ENCODE measurements around the gene SYNGR2.
"Not testable (repeated sequence)": the region's sequence is repeated elsewhere in the genome, so short reads cannot be mapped to it uniquely, and the experiment has no call there.

SYNGR2 gene

DNA sequence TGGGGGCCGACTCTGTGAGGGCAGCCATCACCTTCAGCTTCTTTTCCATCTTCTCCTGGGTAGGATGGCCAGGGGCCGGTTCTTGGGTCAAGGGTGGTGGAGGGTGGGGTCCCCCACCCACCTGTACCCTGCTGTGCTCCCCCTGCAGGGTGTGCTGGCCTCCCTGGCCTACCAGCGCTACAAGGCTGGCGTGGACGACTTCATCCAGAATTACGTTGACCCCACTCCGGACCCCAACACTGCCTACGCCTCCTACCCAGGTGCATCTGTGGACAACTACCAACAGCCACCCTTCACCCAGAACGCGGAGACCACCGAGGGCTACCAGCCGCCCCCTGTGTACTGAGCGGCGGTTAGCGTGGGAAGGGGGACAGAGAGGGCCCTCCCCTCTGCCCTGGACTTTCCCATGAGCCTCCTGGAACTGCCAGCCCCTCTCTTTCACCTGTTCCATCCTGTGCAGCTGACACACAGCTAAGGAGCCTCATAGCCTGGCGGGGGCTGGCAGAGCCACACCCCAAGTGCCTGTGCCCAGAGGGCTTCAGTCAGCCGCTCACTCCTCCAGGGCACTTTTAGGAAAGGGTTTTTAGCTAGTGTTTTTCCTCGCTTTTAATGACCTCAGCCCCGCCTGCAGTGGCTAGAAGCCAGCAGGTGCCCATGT is 3.3 kb downstream of the SYNGR2 start:
- DNase-seq (ENCODE audit: low spot score), result not testable (repeated sequence)

DNA sequence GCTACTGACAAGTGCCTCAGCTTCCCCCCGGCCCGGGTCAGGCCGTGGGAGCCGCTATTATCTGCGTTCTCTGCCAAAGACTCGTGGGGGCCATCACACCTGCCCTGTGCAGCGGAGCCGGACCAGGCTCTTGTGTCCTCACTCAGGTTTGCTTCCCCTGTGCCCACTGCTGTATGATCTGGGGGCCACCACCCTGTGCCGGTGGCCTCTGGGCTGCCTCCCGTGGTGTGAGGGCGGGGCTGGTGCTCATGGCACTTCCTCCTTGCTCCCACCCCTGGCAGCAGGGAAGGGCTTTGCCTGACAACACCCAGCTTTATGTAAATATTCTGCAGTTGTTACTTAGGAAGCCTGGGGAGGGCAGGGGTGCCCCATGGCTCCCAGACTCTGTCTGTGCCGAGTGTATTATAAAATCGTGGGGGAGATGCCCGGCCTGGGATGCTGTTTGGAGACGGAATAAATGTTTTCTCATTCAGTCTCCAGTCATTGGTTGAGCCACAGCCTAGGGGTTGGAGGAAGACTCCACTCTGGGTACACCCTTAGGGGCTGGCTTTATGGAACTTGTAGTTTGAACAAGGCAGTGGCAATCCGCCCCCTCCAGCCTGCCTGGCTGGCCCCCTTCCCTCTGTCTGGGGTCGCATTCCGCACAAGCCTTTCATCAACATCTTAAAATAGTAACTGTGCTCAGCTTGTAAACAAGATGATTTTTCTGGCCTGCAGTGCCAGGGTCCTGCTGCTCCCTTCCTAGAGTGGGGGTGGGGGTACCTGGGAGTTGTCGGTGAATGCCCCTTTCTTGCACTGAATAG is 4.1 kb downstream of the SYNGR2 start:
- DNase-seq (ENCODE audit: low spot score), result no peak

DNA sequence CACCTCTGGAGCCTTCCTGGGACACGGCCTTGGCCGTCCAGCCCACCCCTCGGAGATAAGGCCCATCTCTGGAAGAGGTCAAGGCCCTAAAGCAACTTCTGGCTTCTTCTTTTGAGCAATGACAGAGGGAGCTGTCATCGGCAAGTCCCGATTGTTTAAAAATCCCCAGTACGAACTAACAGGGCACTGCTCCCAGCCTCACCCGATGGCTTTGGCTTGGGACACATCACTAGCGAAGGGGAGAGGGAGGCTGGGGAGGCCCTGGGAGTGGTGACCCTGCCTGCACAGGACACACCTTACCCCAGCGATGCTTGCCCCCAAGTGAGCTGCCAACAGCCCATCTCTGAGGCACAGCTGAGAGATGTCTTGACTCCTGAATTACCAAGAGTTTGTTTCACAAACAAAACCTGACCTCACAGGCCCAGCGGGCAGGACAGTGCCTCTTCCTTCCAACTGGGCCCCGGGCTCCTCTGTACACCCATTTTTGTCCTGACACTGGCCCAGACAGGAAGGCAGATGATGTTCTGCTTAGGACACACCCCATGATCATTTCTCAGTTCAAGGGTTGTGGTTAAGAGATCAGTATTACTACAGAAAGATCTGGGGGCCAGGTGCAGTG is 4.8 kb downstream of the SYNGR2 start:
- DNase-seq (ENCODE audit: low spot score), result no peak

DNA sequence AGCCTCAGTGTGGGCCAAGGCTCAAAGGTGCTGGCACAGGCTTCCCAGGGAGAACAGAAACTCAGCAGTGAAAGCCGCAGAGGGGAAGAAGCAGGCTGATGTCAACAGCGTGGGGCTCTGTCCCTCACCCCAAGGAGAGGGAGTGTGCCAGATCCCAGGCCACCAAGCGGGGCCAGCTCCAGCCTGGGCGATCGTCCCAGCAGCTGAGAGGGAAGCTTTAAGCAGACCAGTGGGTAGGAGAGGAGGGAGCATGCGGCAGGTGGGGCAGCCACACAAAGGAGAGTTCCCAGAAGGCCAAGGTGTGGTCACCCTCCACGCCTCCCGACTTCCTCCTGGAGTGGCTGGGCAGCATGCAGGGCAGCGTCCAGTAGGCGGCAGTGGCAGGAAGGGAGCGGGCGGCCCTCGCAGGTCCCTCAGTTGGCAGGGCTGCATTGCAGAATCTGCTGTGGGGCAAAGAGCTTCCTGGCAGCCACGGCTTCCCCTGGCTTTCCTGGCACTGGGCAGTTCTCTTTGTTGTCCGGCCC is 6.0 kb downstream of the SYNGR2 start:
- DNase-seq (ENCODE audit: low spot score), result no peak

DNA sequence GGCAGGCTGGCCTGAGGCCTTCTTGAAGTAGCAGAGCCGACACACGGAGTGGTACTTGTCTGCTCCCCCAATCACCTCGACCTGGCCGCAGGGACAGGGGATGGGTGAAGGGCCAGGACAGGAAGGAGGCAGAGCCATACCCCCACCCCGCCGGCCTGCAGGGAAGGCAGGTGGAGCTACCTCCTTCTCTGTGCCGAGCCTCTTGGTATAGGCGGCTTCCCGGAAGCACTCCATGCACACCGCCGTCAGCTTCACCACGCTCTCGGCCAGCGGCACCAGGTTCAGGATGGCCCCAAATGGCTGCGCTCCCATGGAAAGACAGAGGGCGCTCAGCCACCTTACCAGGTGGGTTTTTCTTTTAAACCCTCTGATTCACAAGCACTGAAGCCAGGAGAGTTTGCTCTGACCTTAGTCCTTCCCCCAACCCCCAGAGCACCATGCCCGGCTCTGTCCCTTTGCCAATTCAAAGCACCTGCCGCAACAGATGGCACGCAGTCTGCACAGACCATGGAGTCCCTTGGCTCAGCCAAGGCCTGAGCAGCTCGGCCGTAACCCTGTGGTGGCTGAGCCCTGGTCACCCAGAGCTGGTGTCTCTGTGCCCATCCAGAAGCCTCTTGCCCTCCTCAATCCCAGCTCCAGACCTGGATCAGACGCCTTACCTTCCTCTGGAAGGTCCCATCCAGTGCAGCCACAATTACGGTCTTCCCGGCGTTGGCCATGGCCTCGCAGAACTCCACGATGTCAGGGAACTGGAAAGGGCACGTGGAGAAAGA is 6.7 kb downstream of the SYNGR2 start:
- no peak for DNase-seq (ENCODE audit: low spot score)

DNA sequence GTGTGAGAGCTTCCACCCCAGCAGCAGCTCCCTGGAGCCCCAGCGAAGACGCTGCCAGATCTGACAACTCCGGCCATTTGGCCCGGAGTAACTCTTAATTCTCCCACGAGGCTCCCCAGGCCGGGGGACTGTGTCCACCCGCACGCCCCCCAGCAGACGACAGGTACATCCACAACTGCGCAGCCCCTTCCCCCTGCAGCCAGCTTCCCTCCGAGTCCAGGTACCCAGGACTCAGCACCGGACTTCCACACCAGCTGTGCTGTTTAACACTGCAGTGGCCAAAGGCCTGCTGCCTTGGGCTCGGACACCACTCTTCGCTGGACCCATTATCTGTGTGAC is 7.2 kb downstream of the SYNGR2 start:
- DNase-seq (ENCODE audit: low spot score), result no peak

DNA sequence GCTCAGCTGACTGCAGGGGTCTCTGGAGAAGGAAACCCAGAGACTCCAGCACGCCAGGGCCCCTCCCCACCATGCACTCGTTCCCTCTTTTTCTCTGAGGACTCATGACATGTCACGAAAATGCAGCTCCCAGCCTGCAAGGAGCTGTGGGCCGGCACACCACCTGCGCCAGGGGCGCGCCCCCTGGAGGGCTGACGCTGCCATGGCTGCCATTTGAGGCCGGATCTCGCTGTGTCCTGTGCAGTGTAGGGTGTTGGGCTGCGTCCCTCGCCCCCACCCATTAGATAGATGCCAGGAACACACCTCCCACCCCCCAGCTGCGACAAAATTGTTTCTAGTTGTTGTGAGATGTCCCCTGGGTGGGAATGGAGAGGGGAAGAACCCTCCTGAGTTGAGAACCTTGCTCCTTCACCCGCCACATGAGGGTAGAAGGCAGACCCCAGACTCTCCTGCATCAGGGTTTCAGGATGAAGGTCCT is 8.2 kb downstream of the SYNGR2 start:
- no peak for DNase-seq (ENCODE audit: low spot score)

DNA sequence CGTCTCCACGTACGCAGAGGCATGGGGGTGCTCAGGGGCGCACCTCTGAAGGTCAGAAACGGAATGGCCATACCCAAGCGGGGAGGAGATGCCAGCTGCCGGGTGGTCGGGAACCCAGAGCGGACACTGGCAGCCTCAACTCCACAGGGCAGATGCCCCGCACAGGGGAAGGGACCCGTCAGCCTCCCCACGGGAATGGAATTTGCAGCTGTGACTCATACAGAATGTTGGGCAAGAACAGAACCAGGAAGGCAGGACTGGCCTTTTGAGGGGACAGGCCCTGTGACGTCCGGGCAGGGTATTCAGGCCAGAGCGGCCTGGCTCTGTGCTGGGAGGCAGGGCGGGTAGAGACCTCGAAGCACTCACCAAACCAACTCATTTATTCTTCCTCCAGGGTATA is 11.0 kb downstream of the SYNGR2 start:
- no peak for DNase-seq (ENCODE audit: low spot score)

DNA sequence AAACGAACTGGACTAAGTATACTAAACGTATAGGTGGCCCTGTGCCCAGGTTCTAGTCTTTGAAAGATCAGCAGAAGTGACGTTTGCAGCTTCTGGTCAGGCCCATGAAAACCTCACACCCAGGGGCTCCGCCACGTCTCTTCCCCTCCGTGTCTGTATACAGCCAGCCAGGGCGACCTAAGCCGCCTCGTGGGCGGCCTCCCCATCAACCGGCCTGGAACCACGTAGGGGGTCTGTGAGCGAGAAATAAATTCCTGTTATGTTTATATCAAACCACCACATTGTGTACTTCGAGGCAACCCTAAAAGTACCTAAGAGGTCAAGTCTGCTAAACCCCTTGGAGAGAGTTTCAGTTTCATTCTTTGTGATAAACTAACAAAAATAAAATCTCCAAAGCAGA is 11.7 kb downstream of the SYNGR2 start:
- no peak for DNase-seq (ENCODE audit: low spot score)

DNA sequence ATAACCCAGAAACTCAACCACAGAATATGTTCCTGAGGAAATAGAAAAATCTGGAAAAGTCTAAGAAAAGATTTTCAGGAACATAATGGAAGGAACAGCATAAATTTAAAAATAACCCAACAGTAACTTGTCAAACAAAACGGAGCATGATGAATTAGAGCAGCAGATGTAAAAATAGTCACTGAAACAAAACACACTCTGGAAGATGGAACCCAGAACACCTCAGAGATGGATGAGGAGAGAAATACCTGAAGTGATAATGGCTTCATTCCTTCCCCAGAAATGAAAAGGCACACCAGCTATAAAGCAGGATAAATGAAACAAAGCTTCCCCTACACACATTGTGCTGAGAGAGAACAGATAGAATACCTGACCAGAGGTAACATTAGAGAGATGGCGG is 12.1 kb downstream of the SYNGR2 start:
- no peak for DNase-seq (ENCODE audit: low spot score)

DNA sequence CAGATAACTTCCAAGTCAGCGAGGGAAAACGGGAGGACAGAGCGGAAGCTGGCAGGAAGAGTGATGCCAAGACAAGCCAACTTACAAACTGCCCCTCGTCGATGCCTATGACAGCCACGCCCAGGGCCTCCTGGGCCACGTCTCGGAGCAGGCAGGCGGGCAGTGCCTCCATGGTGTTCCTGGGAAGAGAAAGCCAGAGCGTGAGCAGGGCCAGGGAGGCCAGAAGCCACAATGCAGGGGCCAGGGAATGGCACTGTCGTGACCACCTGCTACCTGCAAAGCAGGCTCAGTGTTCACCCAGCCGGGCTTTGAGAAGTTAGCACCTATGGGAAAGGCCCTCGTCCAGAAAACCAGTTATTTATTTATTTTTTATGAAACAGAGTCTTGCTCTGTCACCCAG is 14.1 kb downstream of the SYNGR2 start:
- no peak for DNase-seq (ENCODE audit: low spot score)

DNA sequence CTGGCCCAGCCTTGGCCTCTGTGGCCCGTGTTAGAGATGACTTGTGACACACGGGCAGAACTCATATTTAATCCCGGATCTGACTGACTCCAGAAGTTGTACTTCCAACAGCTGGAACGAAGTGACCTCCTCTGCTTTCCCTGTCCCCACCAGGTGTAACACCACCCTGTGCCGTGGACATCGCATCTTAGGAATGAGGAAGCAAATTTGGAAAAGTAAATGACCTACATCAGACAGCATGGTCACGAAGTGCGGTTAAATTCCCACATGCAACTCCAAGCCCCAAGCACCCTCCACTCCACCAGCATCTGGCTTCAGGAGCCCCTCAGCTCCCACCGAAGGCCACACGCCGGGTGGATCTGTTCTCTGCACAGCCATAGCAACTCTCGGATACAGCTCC is 15.5 kb downstream of the SYNGR2 start:
- no peak for DNase-seq (ENCODE audit: low spot score)

DNA sequence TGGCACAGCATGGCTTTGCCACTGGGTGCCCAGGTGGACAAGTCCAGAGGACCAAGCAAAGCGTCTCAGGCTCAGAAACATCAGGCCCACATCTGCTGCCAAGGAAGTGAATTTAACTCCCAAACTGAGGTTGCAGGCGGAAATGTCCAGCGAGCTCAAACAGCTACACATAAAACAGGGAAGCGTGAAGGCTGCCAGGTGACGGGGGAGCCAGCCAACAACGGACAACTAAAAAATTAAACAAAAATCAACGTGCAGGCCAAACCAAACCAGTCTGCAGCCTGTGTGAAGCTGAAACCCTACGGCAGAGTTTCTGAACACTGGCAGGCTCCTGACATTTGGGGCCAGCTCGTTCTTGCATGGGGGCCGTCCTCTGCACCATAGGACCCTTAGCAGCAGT is 16.0 kb downstream of the SYNGR2 start:
- no peak for DNase-seq (ENCODE audit: low spot score)

DNA sequence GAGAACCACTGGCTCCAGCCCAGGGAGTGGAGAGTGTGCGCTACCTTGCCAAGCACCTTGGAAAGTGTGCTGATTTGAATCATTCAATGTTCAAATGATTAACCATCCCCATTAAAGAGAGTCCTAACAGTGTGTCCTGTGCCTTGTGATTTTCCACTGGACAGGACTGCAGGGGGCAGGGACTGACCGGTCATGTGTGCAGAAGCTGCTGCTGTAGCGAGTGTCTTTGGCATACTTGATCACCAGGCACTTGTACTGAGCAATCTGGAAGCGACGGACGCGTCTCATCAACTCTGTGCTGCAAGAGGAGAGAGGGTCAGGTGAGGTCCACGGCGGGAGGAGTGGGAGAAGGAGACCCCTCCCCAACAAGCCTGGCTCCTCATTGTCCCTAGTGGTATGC is 16.5 kb downstream of the SYNGR2 start:
- DNase-seq (ENCODE audit: low spot score), result no peak

DNA sequence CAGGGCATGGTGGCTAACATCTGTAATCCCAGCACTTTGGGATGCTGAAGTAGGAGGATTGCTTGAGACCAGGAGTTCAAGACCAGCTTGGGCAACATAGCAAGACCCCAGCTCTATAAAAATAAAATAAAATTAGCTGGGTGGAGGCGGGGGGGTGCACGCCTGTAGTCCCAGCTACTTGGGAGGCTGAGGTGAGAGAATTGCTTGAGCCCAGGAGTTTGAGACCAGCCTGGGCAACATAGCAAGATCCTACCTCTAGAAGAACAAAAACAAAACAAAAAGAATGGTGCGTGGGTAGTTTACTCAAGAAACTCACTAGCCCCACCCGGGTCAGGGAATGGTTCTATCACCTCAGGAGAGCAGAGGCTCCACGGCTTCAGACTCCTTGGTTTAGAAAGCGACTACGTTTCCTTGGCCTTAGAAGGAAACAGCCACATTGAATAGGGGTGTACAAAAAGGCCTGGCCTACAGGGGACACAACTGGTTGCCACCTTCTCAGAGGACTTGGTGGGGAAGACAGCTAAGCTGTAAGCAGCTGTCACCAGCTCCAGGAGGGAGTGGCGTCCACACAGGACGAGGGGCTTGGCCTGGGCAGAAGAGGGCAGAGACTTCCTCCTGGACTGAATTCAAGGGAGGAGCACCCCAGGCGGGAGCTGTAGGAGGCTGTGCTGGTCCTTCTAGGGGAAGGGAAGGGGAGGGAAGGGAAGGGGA is 17.8 kb downstream of the SYNGR2 start:
- peak; percentile 56 for DNase-seq (ENCODE audit: low spot score)

DNA sequence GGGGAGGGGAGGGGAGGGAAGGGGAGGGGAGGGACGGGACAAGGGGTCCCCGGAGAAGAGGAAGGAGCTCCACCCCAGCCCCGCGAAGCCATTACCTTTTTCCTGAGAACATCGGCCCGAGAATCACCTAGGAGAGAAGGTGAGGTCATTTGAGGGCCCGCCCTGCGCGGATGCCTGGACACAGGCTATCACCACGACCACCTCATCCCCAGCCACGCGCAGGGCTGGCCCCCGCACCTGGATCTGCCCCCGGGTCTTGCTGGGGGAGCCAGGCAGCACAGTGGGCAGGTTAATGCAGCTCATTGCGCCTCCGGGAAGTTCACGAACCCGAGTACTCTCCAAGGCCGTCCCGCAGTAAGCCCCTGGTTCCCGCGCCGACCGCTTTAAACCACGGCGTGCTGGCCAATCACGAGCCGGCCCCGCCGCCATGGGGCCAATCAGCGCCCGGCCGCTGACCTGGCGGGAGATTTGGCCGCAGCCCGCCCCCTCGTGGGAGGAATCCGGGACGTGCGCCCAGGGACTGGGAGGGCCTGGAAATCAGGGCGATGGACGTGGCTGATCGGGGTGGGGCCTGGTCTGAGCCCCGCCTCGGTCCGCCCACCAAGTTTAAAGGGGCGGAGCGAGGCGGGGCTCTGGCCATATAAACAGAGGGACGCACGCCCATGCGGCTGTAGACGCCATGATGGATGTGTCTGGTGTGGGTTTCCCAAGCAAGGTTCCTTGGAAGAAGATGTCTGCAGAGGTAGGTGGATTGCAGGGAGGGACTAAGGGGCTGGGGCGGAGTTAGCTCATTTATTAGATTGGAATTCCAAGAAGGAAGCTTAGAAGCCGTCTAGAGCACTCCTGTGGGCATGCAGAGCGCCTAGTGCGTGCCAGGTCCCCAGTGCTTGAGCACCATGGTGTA is 18.6 kb downstream of the SYNGR2 start, which contains the start of the genes AFMID and TK1:
TSS of gene AFMID (plus strand) at position 671 of the 904 bp plus-strand sequence. CDS start at position 680, 9 bp downstream.
TSS of gene TK1 (minus strand) at position 361 of the 904 bp plus-strand sequence. CDS start at position 303, 58 bp downstream.
- DNase-seq (ENCODE audit: low spot score), result peak; percentile 99

DNA sequence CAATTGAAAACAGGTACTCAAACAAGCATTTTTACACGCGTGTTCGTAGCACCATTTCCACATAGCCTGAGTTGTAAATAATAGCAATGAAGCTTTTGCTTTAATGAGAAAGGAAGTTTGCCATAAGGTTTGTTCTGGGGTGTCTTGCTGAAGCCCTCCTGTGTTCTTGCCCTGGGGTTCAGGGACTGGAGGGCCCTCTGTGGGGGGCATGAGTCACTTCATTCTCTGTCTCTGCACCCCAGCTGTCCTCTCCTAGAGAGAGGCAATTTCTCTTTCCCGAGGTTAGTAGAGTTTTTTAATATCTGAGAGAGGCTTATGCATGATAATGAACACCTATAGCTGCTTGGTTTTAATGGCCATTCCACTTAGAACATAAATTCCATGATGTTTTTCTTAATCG is 28.3 kb downstream of the SYNGR2 start:
- DNase-seq (ENCODE audit: low spot score), result no peak

DNA sequence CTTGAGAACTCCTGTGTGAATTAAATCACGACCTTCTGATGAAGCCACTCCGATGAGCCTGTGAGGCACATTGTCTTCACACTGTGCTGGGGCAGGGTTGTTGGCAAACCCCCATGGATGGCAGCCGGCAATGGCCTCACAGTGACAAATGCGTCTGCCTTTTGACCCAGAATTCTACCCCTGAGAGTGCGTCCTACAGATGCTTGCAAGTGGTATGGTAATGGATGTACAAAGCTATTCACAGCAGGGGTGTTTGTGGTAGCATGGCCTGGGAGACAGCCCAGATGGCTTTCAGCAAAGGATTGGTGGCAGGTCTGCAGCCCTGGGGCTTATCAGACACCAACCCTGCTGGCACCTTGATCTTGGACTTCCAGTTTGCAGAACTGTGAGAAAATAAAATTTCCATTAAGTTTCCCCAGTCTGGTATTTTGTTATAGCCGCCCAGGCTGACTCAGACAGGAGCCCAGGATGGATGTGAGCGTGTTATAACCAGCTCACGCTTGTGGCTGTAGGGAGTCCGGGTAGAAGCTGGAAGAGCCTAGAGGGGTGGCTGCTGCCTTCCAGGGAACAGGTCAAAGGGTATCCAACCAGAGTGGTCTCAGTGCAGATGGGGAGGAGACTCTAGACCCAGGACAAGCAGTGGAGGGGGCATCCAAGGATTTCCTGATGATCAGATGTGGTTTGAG is 28.9 kb downstream of the SYNGR2 start:
- no peak for DNase-seq (ENCODE audit: low spot score)

DNA sequence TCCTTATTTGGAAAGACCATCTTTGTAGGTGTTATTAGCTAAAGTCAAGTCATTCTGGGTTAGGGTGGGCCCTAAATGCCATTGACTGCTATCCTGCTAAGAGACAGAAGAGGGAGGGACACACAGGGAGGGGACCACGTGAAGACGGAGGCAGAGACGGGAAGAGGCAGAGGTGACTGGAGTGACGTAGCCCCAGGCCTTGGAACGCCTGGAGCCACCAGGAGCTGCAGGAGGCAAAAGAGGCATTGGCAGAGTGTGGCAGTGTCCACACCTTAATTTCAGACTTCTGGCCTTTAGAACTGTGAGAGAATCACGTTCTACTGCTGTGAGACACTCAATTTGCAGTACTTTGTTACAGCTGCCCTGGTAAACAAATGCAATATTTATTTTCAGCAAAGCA is 32.1 kb downstream of the SYNGR2 start:
- no peak for DNase-seq (ENCODE audit: low spot score)

DNA sequence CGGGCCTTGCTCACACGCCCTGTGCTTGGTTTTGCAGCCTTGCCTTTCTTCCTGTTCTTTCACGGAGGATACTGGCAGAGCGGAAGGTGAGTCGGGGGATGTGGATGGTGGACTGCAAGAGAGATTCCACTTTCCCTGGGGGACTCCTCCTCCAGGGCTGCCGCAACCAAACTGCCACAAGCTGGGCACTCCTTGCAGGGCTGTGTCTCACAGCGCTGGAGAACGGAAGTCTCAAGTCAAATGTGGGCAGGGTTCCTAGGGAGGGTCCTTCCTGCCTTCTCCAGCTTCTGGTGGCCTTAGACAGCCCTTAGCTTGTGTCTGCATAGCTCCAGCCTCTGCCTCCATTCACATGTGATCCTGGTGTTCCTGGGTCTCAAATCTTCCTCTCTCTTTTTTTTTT is 34.3 kb downstream of the SYNGR2 start:
- DNase-seq (ENCODE audit: low spot score), result no peak
